Measurements from ENCODE around the gene CCDC88B. TPM values are rescaled to one million over a fixed set of nuclear protein-coding genes. Genes with fewer than 3 reads are reported as not detected.

CCDC88B gene
- total and polyA plus RNA-seq, 2 experiments from 2014 or later = 6.8 to 12.1 TPM

DNA sequence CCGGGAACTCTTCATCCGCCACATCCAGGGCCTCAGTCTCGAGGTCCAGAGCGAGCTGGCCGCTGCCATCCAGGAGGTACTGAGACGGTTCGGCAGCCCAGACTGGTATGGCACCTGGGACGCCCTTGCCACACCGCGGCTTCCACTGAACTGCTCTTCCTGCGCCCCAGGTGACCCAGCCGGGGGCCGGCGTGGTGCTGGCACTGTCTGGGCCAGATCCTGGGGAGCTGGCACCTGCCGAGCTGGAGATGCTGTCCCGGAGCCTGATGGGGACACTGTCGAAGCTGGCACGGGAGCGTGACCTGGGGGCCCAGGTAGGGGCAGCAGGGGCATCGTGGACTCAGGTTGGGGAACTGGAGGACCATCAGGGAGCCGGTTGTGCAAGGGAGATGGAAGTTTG lies 1.4 kb downstream of the CCDC88B start:
- Histone ChIP-seq H3K36me3 (ENCODE audit: insufficient read depth) (no peaks in the 10 kb centered on the region), H3K4me3 (peak overlapping the region; percentile 74), H3K27ac (ENCODE audit: low read depth) (no peak overlapping the region), H3K27me3 (ENCODE audit: insufficient read depth) (no peaks in the 10 kb centered on the region), H3K4me2 (peak overlapping the region; percentile 93), H3K4me1 (ENCODE audit: insufficient read depth) (peaks cover 11% of the 10 kb centered on the region; the same call in 1 of the 2 replicates), H3K9me2 (ENCODE audit: insufficient read depth) (no peaks in the 10 kb centered on the region), H3F3A (replicated peaks; ENCODE audit: low read depth) (0 out of 2 replicates have a peak, but pooled peaks cover 5% of the 10 kb centered on the region), H3K79me2 (replicated peaks; ENCODE audit: insufficient read depth) (no peaks in the 10 kb centered on the region), H4K20me1 (replicated peaks; ENCODE audit: insufficient read depth) (no peaks in the 10 kb centered on the region), H2AFZ (peak overlapping the region; percentile 97)
- Mint-ChIP-seq H3K4me3 (peak overlapping the region; percentile 73), H3K4me1 (peaks cover 12% of the 10 kb centered on the region), H3K36me3 (ENCODE audit: low read depth) (no peaks in the 10 kb centered on the region; the same call in 2 of the 3 replicates), H3K27me3 (ENCODE audit: insufficient read depth, low read depth, poor library complexity) (peaks cover 32% of the 10 kb centered on the region), H3K27ac (no peak overlapping the region), H3K9me3 (no peaks in the 10 kb centered on the region)
- no peak for DNase-seq (ENCODE audit: low spot score)
- TF ChIP-seq, protein P1, sequence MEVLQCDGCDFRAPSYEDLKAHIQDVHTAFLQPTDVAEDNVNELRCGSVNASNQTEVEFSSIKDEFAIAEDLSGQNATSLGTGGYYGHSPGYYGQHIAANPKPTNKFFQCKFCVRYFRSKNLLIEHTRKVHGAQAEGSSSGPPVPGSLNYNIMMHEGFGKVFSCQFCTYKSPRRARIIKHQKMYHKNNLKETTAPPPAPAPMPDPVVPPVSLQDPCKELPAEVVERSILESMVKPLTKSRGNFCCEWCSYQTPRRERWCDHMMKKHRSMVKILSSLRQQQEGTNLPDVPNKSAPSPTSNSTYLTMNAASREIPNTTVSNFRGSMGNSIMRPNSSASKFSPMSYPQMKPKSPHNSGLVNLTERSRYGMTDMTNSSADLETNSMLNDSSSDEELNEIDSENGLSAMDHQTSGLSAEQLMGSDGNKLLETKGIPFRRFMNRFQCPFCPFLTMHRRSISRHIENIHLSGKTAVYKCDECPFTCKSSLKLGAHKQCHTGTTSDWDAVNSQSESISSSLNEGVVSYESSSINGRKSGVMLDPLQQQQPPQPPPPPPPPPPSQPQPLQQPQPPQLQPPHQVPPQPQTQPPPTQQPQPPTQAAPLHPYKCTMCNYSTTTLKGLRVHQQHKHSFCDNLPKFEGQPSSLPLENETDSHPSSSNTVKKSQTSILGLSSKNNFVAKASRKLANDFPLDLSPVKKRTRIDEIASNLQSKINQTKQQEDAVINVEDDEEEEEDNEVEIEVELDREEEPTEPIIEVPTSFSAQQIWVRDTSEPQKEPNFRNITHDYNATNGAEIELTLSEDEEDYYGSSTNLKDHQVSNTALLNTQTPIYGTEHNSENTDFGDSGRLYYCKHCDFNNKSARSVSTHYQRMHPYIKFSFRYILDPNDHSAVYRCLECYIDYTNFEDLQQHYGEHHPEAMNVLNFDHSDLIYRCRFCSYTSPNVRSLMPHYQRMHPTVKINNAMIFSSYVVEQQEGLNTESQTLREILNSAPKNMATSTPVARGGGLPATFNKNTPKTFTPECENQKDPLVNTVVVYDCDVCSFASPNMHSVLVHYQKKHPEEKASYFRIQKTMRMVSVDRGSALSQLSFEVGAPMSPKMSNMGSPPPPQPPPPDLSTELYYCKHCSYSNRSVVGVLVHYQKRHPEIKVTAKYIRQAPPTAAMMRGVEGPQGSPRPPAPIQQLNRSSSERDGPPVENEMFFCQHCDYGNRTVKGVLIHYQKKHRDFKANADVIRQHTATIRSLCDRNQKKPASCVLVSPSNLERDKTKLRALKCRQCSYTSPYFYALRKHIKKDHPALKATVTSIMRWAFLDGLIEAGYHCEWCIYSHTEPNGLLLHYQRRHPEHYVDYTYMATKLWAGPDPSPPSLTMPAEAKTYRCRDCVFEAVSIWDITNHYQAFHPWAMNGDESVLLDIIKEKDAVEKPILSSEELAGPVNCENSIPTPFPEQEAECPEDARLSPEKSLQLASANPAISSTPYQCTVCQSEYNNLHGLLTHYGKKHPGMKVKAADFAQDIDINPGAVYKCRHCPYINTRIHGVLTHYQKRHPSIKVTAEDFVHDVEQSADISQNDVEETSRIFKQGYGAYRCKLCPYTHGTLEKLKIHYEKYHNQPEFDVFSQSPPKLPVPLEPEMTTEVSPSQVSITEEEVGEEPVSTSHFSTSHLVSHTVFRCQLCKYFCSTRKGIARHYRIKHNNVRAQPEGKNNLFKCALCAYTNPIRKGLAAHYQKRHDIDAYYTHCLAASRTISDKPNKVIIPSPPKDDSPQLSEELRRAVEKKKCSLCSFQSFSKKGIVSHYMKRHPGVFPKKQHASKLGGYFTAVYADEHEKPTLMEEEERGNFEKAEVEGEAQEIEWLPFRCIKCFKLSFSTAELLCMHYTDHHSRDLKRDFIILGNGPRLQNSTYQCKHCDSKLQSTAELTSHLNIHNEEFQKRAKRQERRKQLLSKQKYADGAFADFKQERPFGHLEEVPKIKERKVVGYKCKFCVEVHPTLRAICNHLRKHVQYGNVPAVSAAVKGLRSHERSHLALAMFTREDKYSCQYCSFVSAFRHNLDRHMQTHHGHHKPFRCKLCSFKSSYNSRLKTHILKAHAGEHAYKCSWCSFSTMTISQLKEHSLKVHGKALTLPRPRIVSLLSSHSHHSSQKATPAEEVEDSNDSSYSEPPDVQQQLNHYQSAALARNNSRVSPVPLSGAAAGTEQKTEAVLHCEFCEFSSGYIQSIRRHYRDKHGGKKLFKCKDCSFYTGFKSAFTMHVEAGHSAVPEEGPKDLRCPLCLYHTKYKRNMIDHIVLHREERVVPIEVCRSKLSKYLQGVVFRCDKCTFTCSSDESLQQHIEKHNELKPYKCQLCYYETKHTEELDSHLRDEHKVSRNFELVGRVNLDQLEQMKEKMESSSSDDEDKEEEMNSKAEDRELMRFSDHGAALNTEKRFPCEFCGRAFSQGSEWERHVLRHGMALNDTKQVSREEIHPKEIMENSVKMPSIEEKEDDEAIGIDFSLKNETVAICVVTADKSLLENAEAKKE (CRISPR knock-in tag; IDR thresholded peaks at IDR 0.05) = no peak
- no peak for TF ChIP-seq JUNB (IDR thresholded peaks at IDR 0.05; ENCODE audit: unreplicated experiment)
- TF ChIP-seq, protein P2, sequence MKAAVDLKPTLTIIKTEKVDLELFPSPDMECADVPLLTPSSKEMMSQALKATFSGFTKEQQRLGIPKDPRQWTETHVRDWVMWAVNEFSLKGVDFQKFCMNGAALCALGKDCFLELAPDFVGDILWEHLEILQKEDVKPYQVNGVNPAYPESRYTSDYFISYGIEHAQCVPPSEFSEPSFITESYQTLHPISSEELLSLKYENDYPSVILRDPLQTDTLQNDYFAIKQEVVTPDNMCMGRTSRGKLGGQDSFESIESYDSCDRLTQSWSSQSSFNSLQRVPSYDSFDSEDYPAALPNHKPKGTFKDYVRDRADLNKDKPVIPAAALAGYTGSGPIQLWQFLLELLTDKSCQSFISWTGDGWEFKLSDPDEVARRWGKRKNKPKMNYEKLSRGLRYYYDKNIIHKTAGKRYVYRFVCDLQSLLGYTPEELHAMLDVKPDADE (IDR thresholded peaks at IDR 0.05) = no peak
- no peak for TF ChIP-seq STAT1 (IDR thresholded peaks at IDR 0.05; ENCODE audit: unreplicated experiment)
- no peak for TF ChIP-seq EZH2 (IDR thresholded peaks at IDR 0.05; ENCODE audit: low read depth, unreplicated experiment)
- TF ChIP-seq EZH2phosphoT487 (IDR thresholded peaks at IDR 0.05; ENCODE audit: unreplicated experiment) = no peak
- TF ChIP-seq CREB1 (CRISPR knock-in tag; IDR thresholded peaks at IDR 0.05; ENCODE audit: low read depth) = no peak
- no peak for TF ChIP-seq ZNF114 (CRISPR knock-in tag; IDR thresholded peaks at IDR 0.05)
- no peak for TF ChIP-seq REST (IDR thresholded peaks at IDR 0.05; ENCODE audit: unreplicated experiment)
- TF ChIP-seq ZNF331 (CRISPR knock-in tag; IDR thresholded peaks at IDR 0.05; ENCODE audit: low read depth) = no peak
- TF ChIP-seq NANOG (IDR thresholded peaks at IDR 0.05; ENCODE audit: borderline replicate concordance) = no peak
- ATAC-seq = no peak
